NT2/D1 (cell line): ENCODE data around the gene LAD1.

ENCODE experiments used
- SUZ12 ChIP-seq: IDR thresholded peaks from 2 replicates; pipeline ENCODE4 v1.6.1; 2011; ENCODE audit not compliant: insufficient read length, insufficient read depth; ENCODE audit errors: extremely low read depth
- YY1 ChIP-seq: IDR thresholded peaks from 2 replicates; pipeline ENCODE4 v1.6.1; 2011; ENCODE audit not compliant: insufficient read length, insufficient read depth
- ZNF274 ChIP-seq: IDR thresholded peaks from 2 replicates; pipeline ENCODE4 v1.6.1; 2011; ENCODE audit warnings: mild to moderate bottlenecking, low read depth, low read length

DNA sequence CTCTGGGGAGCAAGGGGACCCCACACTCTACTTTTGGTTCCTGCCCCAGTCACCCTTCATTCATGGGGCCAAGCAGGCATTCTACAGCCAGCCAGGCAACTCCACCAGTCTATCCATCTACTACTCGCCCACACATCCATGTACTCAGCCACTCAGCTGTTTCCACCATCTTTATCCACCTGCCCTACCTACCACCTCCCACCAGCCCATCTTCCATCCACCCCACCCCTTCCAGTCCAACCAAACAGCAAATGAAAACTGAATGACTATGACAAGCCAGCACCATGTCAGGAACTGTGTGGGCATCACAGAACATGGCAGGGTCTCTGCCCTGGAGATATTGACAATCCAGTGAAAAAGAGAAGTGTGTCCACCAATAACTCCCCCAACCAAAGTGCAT, 7.9 kb downstream of the LAD1 start:
- TF ChIP-seq ZNF274 (no peak), YY1 (no peak), SUZ12 (no peak)
